HepG2 (cell line): Measurements from ENCODE around the gene PXMP4.

Source experiments
- ARNT2 ChIP-seq: sonication (generic); formaldehyde crosslinking; IDR thresholded peaks from 2 replicates; pipeline ENCODE4 v1.8.0; 2022; ENCODE audit warnings: mild to moderate bottlenecking, low read depth, missing genetic modification reagents, moderate library complexity
- CBX5 ChIP-seq: sonication (generic); formaldehyde crosslinking; IDR thresholded peaks from 2 replicates; pipeline ENCODE4 v1.4.0; 2020; ENCODE audit warnings: missing genetic modification reagents, borderline replicate concordance
- CREM ChIP-seq, 2 experiments: sonication (generic) in 1 of 2; formaldehyde crosslinking in 1 of 2; IDR thresholded peaks; 2 replicates each; pipeline versions ENCODE4 v1.4.0 to v1.6.1; 2016 to 2020; ENCODE audit warnings: antibody characterized with exemption in 1 of 2, mild to moderate bottlenecking in 1 of 2, missing genetic modification reagents in 1 of 2
- NR1H2 ChIP-seq: sonication (generic); formaldehyde crosslinking; IDR thresholded peaks from 2 replicates; pipeline ENCODE4 v1.8.1; 2022; ENCODE audit warnings: low read depth, missing genetic modification reagents, borderline replicate concordance
- POLR2A ChIP-seq, 2 experiments: IDR thresholded peaks; 2 replicates each; pipeline ENCODE4 v1.6.1; 2011; ENCODE audit warnings: low read depth in 2 of 2, low read length in 2 of 2, mild to moderate bottlenecking in 1 of 2, moderate library complexity in 1 of 2; ENCODE audit not compliant: insufficient read depth in 1 of 2
- ZFAT ChIP-seq: sonication (generic); formaldehyde crosslinking; conservative IDR thresholded peaks from 2 replicates; pipeline ENCODE4 v1.8.1; 2023; ENCODE audit warnings: missing genetic modification reagents, inconsistent platforms
- ZNF274 ChIP-seq: sonication (generic); formaldehyde crosslinking; IDR thresholded peaks from 2 replicates; pipeline ENCODE4 v1.5.1; 2020; ENCODE audit warnings: mild to moderate bottlenecking, missing genetic modification reagents
- ZNF343 ChIP-seq: sonication (generic); formaldehyde crosslinking; IDR thresholded peaks from 2 replicates; pipeline ENCODE4 v1.4.0; 2020; ENCODE audit warnings: mild to moderate bottlenecking, missing genetic modification reagents
- TF ChIP-seq, protein P1 (sequence below): sonication (generic); formaldehyde crosslinking; IDR thresholded peaks from 2 replicates; pipeline ENCODE4 v1.4.0; 2020; ENCODE audit warnings: missing genetic modification reagents
- TF ChIP-seq, protein P2 (sequence below): sonication (generic); formaldehyde crosslinking; IDR thresholded peaks from 2 replicates; pipeline ENCODE4 v1.4.0; 2020; ENCODE audit warnings: missing genetic modification reagents
- TF ChIP-seq, protein P3 (sequence below): IDR thresholded peaks from 2 replicates; pipeline ENCODE4 v1.6.1; 2016

GRCh38 chr20:33727806-33728205 lies 7.7 kb upstream of the PXMP4 start:
- TF ChIP-seq CREM (IDR thresholded peaks at IDR 0.05) (no peak), CREM (CRISPR knock-in tag; IDR thresholded peaks at IDR 0.05) (no peak), POLR2A (IDR thresholded peaks at IDR 0.05; ENCODE audit: insufficient read depth in 1 of 2, low read depth in 2 of 2, low read length in 2 of 2) (no peak), ZNF343 (CRISPR knock-in tag) (no peak), ZFAT (CRISPR knock-in tag) (no peak), ZNF274 (CRISPR knock-in tag) (no peak), CBX5 (CRISPR knock-in tag) (no peak), NR1H2 (CRISPR knock-in tag) (no peak), ARNT2 (CRISPR knock-in tag) (no peak)
- TF ChIP-seq, protein P1, sequence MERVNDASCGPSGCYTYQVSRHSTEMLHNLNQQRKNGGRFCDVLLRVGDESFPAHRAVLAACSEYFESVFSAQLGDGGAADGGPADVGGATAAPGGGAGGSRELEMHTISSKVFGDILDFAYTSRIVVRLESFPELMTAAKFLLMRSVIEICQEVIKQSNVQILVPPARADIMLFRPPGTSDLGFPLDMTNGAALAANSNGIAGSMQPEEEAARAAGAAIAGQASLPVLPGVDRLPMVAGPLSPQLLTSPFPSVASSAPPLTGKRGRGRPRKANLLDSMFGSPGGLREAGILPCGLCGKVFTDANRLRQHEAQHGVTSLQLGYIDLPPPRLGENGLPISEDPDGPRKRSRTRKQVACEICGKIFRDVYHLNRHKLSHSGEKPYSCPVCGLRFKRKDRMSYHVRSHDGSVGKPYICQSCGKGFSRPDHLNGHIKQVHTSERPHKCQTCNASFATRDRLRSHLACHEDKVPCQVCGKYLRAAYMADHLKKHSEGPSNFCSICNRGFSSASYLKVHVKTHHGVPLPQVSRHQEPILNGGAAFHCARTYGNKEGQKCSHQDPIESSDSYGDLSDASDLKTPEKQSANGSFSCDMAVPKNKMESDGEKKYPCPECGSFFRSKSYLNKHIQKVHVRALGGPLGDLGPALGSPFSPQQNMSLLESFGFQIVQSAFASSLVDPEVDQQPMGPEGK (CRISPR knock-in tag) = no peak
- TF ChIP-seq, protein P2, sequence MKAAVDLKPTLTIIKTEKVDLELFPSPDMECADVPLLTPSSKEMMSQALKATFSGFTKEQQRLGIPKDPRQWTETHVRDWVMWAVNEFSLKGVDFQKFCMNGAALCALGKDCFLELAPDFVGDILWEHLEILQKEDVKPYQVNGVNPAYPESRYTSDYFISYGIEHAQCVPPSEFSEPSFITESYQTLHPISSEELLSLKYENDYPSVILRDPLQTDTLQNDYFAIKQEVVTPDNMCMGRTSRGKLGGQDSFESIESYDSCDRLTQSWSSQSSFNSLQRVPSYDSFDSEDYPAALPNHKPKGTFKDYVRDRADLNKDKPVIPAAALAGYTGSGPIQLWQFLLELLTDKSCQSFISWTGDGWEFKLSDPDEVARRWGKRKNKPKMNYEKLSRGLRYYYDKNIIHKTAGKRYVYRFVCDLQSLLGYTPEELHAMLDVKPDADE = no peak
- TF ChIP-seq, protein P3, sequence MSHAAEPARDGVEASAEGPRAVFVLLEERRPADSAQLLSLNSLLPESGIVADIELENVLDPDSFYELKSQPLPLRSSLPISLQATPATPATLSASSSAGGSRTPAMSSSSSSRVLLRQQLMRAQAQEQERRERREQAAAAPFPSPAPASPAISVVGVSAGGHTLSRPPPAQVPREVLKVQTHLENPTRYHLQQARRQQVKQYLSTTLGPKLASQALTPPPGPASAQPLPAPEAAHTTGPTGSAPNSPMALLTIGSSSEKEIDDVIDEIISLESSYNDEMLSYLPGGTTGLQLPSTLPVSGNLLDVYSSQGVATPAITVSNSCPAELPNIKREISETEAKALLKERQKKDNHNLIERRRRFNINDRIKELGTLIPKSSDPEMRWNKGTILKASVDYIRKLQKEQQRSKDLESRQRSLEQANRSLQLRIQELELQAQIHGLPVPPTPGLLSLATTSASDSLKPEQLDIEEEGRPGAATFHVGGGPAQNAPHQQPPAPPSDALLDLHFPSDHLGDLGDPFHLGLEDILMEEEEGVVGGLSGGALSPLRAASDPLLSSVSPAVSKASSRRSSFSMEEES (CRISPR knock-in tag) = no peak
